ENCODE measurements around the gene GPR32. TPM values are rescaled to one million over a fixed set of nuclear protein-coding genes. Genes with fewer than 3 reads are reported as not detected.
A peak's percentile ranks its signal among the peaks of the same experiment; 100 is the strongest.

Gene GPR32
- total and polyA plus RNA-seq, 2 of the 8 experiments (the other 6 are each of a cell fraction or from before 2014, with no cell fraction given): not detected

DNA sequence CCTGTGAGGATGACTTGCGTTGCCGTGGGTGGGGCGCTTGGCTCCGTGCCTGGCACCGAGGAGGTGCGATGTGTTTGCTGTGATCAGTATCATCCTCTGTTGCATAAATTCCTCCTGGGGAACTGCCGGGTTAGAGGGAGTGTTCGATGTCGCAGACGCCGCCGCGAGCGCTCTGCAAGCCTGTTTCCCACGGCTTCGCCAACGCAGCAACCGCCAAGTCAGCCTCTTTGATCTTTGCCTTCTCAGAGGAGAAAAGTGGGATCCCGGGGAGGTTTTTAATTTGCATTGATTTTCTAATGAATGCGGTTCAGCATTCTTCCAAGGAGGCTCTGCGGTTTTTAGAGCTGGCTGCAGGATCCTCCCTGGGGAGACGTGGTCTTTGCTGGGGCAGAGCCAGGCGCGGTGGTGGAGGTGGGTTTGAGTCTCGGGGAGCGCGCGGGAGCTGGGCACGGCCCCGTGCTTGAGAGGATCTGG is 7.6 kb downstream of the GPR32 start:
- Histone ChIP-seq H2AK5ac (ENCODE audit: low read depth, low read length) (no peak overlapping the region), H4K5ac (ENCODE audit: insufficient read length, low read depth, low read length) (no peak overlapping the region), H3K79me1 (ENCODE audit: low read depth, low read length) (no peaks in the 10 kb centered on the region), H2BK20ac (ENCODE audit: low read length) (no peak overlapping the region), H2BK5ac (ENCODE audit: low read depth, low read length) (no peak overlapping the region), H2BK12ac (ENCODE audit: low read depth, low read length) (peak overlapping the region; percentile 50; the same call in 1 of the 2 replicates), H3K4me1 (replicated peaks in 1 of 4; ENCODE audit: control insufficient read depth in 3 of 4, insufficient read depth in 4 of 4, low read length in 3 of 4) (peaks cover 2 to 7% (median 4%) of the 10 kb centered on the region in 4 experiments; a peak in 5 of 7 replicates), H3K23ac (ENCODE audit: insufficient read length) (no peak overlapping the region), H3K79me2 (ENCODE audit: control insufficient read depth in 1 of 2, insufficient read depth in 2 of 2, low read length in 2 of 2) (no peaks in the 10 kb centered on the region), H3K9me3 (ENCODE audit: insufficient read depth in 2 of 2, low read depth in 1 of 2, low read length in 1 of 2) (no peaks in the 10 kb centered on the region), H3K9ac (replicated peaks in 1 of 4; ENCODE audit: extremely low read depth in 1 of 4, low read depth in 3 of 4, low read length in 3 of 4) (no peak overlapping the region), H2BK15ac (ENCODE audit: low read length) (no peak overlapping the region), H4K8ac (ENCODE audit: extremely low read depth, insufficient read depth, low read length) (no peak overlapping the region), H3K27me3 (replicated peaks in 1 of 4; ENCODE audit: control insufficient read depth in 3 of 4, extremely low read depth in 1 of 4, insufficient read depth in 3 of 4, low read length in 3 of 4) (peaks cover 3 to 53% (median 35%) of the 10 kb centered on the region in 4 experiments), H2BK120ac (replicated peaks; ENCODE audit: low read depth, low read length) (no peak overlapping the region), H3K4me2 (ENCODE audit: insufficient read depth in 1 of 2, low read depth in 2 of 2, low read length in 2 of 2) (peak overlapping the region; percentile 61 to 62), H3K14ac (ENCODE audit: insufficient read length) (no peak overlapping the region), H3K18ac (ENCODE audit: extremely low read depth, low read length) (no peak overlapping the region; the same call in 1 of the 2 replicates), H3K56ac (replicated peaks; ENCODE audit: insufficient read length, low read depth, low read length) (no peak overlapping the region), H4K91ac (replicated peaks; ENCODE audit: insufficient read length, low read length) (no peak overlapping the region), H2AFZ (ENCODE audit: low read length) (no peak overlapping the region), H3K4me3 (ENCODE audit: extremely low read depth in 1 of 4, insufficient read depth in 2 of 4, low read depth in 3 of 4, low read length in 4 of 4) (peak overlapping the region in 1 of 4 experiments; percentile 47; a peak in 3 of 8 replicates), H3K27ac (ENCODE audit: low read depth, low read length) (no peak overlapping the region), H3K4ac (replicated peaks; ENCODE audit: insufficient read length, low read depth, low read length) (no peak overlapping the region), H3K36me3 (ENCODE audit: control insufficient read depth in 2 of 4, insufficient read depth in 4 of 4, low read length in 3 of 4) (no peaks in the 10 kb centered on the region), H4K20me1 (replicated peaks in 1 of 2; ENCODE audit: control insufficient read depth in 1 of 2, insufficient read depth in 2 of 2, low read length in 2 of 2) (peaks cover 0 to 2% of the 10 kb centered on the region in 2 experiments), H3K23me2 (ENCODE audit: low read depth, low read length) (peaks cover 4% of the 10 kb centered on the region; the same call in 1 of the 2 replicates)
- no peak for FAIRE-seq
- ChIA-PET CTCF (ENCODE audit: partially characterized antibody) (interaction anchor here (0.6 to 10.2 kb wide), 14 partner anchors 51 to 291 kb away, joined by 3 to 170 read pairs (median 5); partner anchors contain the start of genes CLEC11A and SHANK1), POLR2A (ENCODE audit: partially characterized antibody) (interaction anchor here (0.9 to 9.7 kb wide), 5 partner anchors 11 to 200 kb away, joined by 3 to 110 read pairs (median 4); partner anchors contain the start of gene ACP4)
- 5% methylated on average over 27 of the region's 30 CpGs; no CpG with 5 or more reads in 1 of the 2 experiments for WGBS, 2 experiments (ENCODE audit: extremely low coverage in 1 of 2, insufficient coverage in 1 of 2, insufficient read length in 1 of 2, insufficient replicate concordance in 2 of 2, low coverage in 1 of 2, low lambda C conversion rate in 2 of 2, missing lambda C conversion rate in 1 of 2)
- no peak for DNase-seq (ENCODE audit: low read depth in 1 of 2, low spot score in 2 of 2)
- no peak for TF ChIP-seq SP1 (IDR thresholded peaks at IDR 0.05; ENCODE audit: low read depth, low read length)
- TF ChIP-seq NANOG (IDR thresholded peaks at IDR 0.05; ENCODE audit: insufficient read depth, low read depth, low read length, poor library complexity, severe bottlenecking): peak; percentile 48
- peak; percentile 42 for TF ChIP-seq ASH2L (IDR thresholded peaks at IDR 0.05; ENCODE audit: low read length)
- TF ChIP-seq EZH2 (IDR thresholded peaks at IDR 0.05; ENCODE audit: low read depth, low read length, severe bottlenecking): no peak
- TF ChIP-seq SUZ12 (IDR thresholded peaks at IDR 0.05; ENCODE audit: low read length): no peak
- no peak for TF ChIP-seq YY1 (IDR thresholded peaks at IDR 0.05; ENCODE audit: low read depth, low read length)
